HG03196 (cell line): ENCODE data around the gene MSL1.

Source experiments
- ATAC-seq: cut with Tn5 transposase; IDR thresholded peaks from one replicate; pipeline ENCODE4 v1.9.1; 2021; ENCODE audit not compliant: unreplicated experiment

Gene MSL1

GRCh38 chr17:40173778-40174135 lies 52.0 kb downstream of the MSL1 start:
- ATAC-seq, result no peak

DNA sequence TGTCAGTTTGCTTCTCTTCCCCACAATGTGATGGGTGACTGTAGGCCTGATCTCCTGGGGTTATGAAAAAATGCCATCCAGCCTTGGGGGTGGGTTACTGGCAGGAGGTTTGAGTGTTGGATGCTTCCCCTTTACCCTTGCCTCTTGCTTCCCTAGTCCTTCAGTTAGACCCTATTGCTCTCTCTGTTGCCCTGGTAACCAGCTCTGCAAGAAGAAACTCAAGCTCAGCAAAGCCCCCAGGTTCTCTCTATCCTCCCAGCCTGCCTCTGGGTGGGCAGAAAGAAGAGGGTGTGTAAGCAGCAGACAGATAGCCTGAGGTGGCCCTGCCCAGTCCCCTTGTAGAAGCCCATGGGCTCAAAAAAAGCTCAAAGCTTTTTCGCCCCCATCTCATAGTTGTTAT lies 52.7 kb downstream of the MSL1 start:
- no peak for ATAC-seq

DNA sequence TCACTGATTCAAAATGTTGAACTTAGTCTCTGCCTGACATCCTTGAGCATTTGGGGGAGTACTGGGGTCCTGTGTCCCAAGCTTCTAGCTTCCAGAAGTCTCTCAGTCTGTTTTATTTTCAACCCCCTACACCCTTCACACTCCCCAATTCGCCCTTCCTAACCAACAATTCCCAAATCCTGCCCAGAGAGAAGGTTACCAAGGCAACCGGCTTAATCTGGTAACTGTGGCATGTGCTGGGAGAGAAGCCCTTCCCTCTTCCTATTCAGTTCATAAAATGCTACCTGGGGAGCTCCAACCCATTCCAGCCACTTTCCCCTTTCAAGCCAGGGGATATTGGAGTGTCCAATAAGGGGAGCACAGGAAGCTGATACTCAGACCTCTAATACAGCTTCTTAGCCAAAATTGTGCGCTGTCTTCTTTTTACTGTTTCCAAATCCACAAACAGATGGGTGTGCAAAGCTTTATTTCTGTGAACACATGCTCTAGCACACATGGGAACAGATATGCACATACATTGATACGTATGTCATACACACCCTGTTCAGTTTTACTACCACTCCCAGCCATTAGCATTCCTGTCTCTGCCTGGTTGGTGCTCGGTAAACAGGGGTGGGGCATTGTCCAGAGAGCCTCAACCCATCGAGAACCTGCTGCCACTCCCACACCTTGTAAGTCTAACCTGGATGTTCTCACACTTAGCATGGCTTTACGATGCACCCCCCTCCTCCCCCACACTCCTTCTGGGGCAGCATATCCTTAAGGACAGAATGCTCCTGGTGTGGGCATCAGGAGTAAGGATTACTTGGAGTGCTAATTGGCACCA lies 54.4 kb downstream of the MSL1 start:
- ATAC-seq, result no peak

DNA sequence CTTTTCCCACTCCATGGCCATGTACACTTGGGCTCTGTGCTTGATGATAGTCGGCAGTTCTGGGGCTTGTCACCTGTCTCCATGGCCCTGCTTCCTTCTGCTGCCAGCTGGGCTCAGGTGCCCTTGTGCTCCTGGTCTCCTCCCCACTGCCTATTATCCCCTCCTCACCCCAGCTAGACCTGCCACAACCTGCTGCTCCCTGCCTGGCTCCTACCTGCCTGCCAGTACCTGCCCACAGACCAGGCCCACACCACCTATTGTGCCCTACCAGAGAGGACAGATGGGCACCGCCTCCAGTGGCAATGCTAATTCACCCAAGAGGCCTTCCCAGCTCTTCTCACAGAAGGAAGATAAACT lies 55.0 kb downstream of the MSL1 start:
- no peak for ATAC-seq

GRCh38 chr17:40177275-40177874 lies 55.6 kb downstream of the MSL1 start, which contains the start of gene RAPGEFL1:
TSS of gene RAPGEFL1 (plus strand) at chr17:40177470. CDS start at chr17:40177862, 392 bp downstream.
- no peak for ATAC-seq

DNA sequence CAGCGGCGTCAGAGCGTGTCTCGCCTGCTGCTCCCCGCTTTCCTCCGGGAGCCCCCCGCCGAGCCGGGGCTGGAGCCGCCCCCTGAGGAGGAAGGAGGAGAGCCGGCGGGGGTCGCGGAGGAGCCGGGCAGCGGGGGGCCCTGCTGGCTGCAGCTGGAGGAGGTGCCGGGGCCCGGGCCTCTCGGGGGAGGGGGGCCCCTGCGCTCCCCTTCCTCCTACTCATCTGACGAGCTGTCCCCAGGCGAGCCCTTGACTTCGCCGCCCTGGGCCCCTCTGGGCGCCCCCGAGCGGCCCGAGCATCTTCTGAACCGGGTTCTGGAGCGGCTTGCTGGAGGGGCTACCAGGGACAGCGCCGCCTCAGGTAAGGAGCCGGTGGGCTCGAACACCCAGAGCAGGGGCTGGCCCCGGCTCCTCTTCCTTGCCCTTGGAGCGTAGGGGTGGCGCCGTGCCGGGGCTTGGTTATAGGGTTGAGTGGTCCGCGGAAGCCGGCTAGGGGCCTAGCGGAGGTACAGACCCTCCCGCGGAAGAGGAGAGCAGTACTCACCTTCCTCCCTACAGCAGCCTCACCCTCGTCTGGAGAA lies 56.3 kb downstream of the MSL1 start:
- no peak for ATAC-seq

- ATAC-seq, result no peak
These were observed 56.9 kb downstream of the MSL1 start for GRCh38 chr17:40178660-40179059.

- ATAC-seq, result no peak
These were observed 58.3 kb downstream of the MSL1 start for GRCh38 chr17:40179923-40180659.

DNA sequence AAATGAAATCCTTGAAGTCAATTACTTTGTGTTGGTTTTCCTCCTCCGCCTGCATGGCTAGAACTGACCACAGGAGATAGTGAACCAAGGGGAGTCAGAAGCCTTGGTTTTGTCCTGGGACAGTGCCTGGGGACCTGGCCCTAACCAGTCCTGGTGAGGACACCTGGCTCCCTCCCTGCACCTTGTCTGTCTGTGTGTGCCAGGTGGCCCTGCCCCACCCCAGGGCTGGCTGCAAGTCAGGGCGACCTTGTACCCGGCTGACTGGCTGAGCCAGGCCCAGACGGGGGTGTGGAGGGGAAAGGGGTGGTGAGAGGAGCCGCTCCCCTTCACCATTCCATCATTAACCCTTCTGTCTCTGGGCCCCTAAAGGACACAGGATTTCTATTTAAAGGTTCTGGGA lies 58.9 kb downstream of the MSL1 start:
- ATAC-seq, result no peak

DNA sequence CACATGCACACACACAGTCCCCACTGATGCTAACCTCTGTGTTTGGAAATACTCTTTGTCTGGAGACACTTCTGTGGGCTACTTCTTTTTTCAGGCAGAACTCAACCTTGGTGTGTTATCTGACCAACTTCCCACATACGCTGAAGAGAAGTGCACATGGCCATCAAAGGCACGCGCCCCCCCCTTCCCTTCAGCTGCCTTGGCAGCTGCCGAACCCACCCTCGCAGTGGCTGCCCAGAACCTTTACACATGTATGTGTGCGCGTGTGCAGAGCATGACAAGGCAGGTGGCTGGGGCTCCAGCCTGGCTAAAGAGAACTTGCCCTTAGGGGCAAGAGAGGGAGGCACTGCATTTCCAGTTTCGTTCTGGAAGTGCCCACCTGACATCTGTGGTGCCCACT lies 59.4 kb downstream of the MSL1 start:
- ATAC-seq, result no peak

GRCh38 chr17:40182606-40183005 lies 60.8 kb downstream of the MSL1 start:
- no peak for ATAC-seq
